Ovary (tissue), 9 donors: ENCODE data around the gene GSG1. TPM values are rescaled to one million over a fixed set of nuclear protein-coding genes. Genes with fewer than 3 reads are reported as not detected.

Experiments used
- DNase-seq, 5 donors: peaks; one replicate each; pipeline ENCODE4 v3.0.0-alpha.2; 2019 to 2020
- H3K27ac ChIP-seq, 2 donors: fragments of 200-600 bp; one replicate each; pipeline versions ENCODE4 v1.5.1 to v1.8.0; 2019 to 2022
- H3K27me3 ChIP-seq: fragments of 200-600 bp; one replicate; pipeline ENCODE4 v1.8.0; 2022
- H3K36me3 ChIP-seq: fragments of 200-600 bp; sonication (generic); one replicate; pipeline ENCODE4 v1.5.1; 2019
- H3K4me1 ChIP-seq: one replicate; pipeline ENCODE4 v1.8.1; 2013; ENCODE audit warnings: mild to moderate bottlenecking, moderate library complexity; ENCODE audit not compliant: insufficient read depth
- H3K4me3 ChIP-seq: fragments of 200-600 bp; sonication (generic); one replicate; pipeline ENCODE4 v1.5.1; 2017
- H3K9me3 ChIP-seq, 2 donors: fragments of 200-600 bp in 1 of 2; sonication (generic) in 1 of 2; one replicate each; pipeline versions ENCODE4 v1.5.1 to v1.8.1; 2013 to 2019; ENCODE audit warnings: mild to moderate bottlenecking in 1 of 2, moderate library complexity in 1 of 2
- EP300 ChIP-seq: sonication (generic); formaldehyde crosslinking; IDR thresholded peaks from one replicate; pipeline ENCODE4 v1.6.1; 2017; ENCODE audit warnings: antibody characterized with exemption
- POLR2A ChIP-seq: fragments of 450-650 bp; IDR thresholded peaks from one replicate; pipeline ENCODE4 v1.6.1; 2017; ENCODE audit warnings: antibody characterized with exemption, mild to moderate bottlenecking, moderate library complexity
- WGBS, 3 donors: extraction: QIAGEN DNeasy Blood & Tissue Kit in 1 of 3; methylation state at CpG; one replicate each; pipeline versions ENCODE4 v1.1.5 to v1.1.7; 2013 to 2017; 5-methylcytosine and 5-hydroxymethylcytosine counted together
- intact Hi-C, 4 donors: fragments of 100-400 bp; cut with DNase I; formaldehyde crosslinking; loops; one replicate each; pipeline versions ENCODE4 v1.11.0 to v1.15.1; 2022 to 2023
- polyA plus RNA-seq, 2 donors: library from polyadenylated mRNA; stranded (reverse); fragments of 200-250 nt in 1 of 2; fragments of 350-450 nt in 1 of 2; fragmentation: Illumina TruSeq in 1 of 2; extraction: RNeasy Lipid Tissue Mini Kit (QIAGEN cat#74804) in 1 of 2; gene quantifications; one replicate each; pipeline ENCODE4 v1.2.3, GENCODE V29; 2013 to 2014
- total RNA-seq, 7 donors: library from RNA; depleted of rRNA in 2 of 7; stranded (reverse); fragments of >200 nt in 2 of 7; fragmentation: NEBNext Ultra II Directional in 3 of 7; extraction: Animal tissue kit (Norgen Biotek cat#: 25700) in 3 of 7; gene quantifications; one replicate each; pipeline versions ENCODE4 v1.1.0 to v1.2.4, GENCODE V29; 2016 to 2023
- TF ChIP-seq, protein P1 (sequence below), 3 donors: fragments of 450-650 bp in 2 of 3; fragments of 200-600 bp in 1 of 3; IDR thresholded peaks; one replicate each; pipeline versions ENCODE4 v1.5.1 to v1.8.0; 2016 to 2022; ENCODE audit warnings: antibody characterized with exemption in 3 of 3, mild to moderate bottlenecking in 1 of 3
- donor health status: DM: no; HTN: no; CAD: no; lungs with moderate emphysema.
- donor health status: DM: no; HTN: no; CAD: no.
- donor health status: Bipolar disorder and iron deficiency.
- donor health status: DM: yes; HTN: yes; CAD: no.
- donor health status: DM: no; HTN: no; CAD: no.
- donor health status: DM: yes; HTN: yes; CAD: no.

Gene GSG1
- total and polyA plus RNA-seq, 9 donors: 0.33 to 0.43 TPM; not detected in 7

DNA sequence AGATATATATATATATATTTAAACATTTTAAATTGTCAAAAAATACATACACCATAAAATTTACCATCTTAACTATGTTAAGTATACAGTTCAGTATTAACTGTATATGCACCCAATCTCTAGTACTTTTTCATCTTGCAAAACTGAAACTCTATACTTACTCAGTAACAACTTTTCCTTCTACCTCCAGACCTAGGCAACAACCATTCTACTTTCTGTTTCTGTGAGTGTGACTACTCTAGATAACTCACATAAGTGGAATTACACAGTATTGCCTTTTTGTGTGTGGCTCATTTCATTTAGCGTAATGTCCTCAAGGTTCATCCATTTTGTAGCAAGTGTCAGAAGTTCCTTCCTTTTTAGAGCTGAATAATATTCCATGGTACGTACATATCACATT is 51.0 kb downstream of the GSG1 start:
- no peaks in the 10 kb centered on the region for H3K4me1 ChIP-seq
- no peak for DNase-seq
- intact Hi-C loops: no loop called here

DNA sequence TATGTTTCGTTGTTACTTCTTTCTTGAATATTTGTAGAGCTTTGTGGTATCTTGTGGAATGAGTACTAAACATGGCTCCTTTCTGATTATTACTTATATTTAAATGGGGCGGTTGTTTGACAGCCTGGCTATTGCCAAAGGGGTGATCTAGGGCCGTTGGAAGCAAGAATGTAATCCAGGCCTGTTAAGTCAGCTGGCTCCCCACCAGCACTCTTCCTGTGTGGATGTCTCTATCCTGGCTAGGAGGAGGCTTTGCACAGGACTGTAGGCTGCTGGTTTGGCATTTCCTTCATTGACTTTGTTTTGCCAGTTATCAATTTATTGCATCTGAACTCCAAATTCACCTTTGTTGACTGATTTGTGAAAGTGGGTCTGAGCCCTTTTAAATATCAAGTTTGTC is 53.7 kb downstream of the GSG1 start:
- H3K36me3 ChIP-seq: no peaks in the 10 kb centered on the region
- H3K4me3 ChIP-seq: no peak overlapping the region
- intact Hi-C loops: no loop called here
- H3K9me3 ChIP-seq: no peaks in the 10 kb centered on the region
- TF ChIP-seq EP300 (no peak), POLR2A (no peak)
- TF ChIP-seq, protein P1, sequence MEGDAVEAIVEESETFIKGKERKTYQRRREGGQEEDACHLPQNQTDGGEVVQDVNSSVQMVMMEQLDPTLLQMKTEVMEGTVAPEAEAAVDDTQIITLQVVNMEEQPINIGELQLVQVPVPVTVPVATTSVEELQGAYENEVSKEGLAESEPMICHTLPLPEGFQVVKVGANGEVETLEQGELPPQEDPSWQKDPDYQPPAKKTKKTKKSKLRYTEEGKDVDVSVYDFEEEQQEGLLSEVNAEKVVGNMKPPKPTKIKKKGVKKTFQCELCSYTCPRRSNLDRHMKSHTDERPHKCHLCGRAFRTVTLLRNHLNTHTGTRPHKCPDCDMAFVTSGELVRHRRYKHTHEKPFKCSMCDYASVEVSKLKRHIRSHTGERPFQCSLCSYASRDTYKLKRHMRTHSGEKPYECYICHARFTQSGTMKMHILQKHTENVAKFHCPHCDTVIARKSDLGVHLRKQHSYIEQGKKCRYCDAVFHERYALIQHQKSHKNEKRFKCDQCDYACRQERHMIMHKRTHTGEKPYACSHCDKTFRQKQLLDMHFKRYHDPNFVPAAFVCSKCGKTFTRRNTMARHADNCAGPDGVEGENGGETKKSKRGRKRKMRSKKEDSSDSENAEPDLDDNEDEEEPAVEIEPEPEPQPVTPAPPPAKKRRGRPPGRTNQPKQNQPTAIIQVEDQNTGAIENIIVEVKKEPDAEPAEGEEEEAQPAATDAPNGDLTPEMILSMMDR (IDR thresholded peaks at IDR 0.05): no peak
- WGBS, 3 donors: 49 to 67% (median 61%) methylated on average over 3 of the region's 3 CpGs
- H3K27ac ChIP-seq: no peak overlapping the region
- no peak for DNase-seq
- H3K27me3 ChIP-seq: no peaks in the 10 kb centered on the region
- no peaks in the 10 kb centered on the region for H3K4me1 ChIP-seq

More for the DNA sequence above, 51.0 kb downstream of the GSG1 start:
- no peak overlapping the region for H3K27ac ChIP-seq
- no peak for TF ChIP-seq POLR2A
- TF ChIP-seq, protein P1 (IDR thresholded peaks at IDR 0.05): no peak
- TF ChIP-seq EP300: no peak
- no peak overlapping the region for H3K4me3 ChIP-seq
- WGBS, 3 donors: 49 to 50% (median 49%) methylated on average over 2 of the region's 2 CpGs
- no peaks in the 10 kb centered on the region for H3K27me3 ChIP-seq
- H3K36me3 ChIP-seq: no peaks in the 10 kb centered on the region
- no peaks in the 10 kb centered on the region for H3K9me3 ChIP-seq

DNA sequence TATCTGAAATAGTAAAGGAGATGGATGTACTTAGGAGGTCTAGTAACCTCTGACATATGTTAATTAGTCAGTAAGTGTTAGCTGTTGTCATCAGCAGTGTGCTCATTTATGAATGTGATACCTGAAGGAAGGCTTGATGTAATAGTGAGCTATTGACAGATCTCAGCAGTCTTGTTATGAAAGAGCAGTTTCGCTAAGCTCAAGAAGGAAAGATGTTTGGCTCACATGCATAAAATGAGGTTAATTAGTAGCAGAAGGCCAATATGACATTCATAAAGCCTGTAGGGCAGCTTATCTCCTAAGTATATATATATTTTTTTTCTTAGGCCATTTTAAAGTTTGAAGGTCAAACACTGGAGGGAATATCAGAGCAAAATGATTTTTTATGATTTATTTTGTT is 56.5 kb downstream of the GSG1 start:
- Histone ChIP-seq H3K27me3 (no peaks in the 10 kb centered on the region), H3K27ac (no peak overlapping the region), H3K4me1 (peaks cover 1% of the 10 kb centered on the region), H3K36me3 (no peaks in the 10 kb centered on the region), H3K4me3 (no peak overlapping the region), H3K9me3 (no peaks in the 10 kb centered on the region)
- TF ChIP-seq POLR2A: no peak
- TF ChIP-seq EP300: no peak
- TF ChIP-seq, protein P1 (IDR thresholded peaks at IDR 0.05): no peak
- intact Hi-C loops: no loop called here
- no peak for DNase-seq
- 92 to 100% (median 93%) methylated on average over 1 of the region's 1 CpG for WGBS, 3 donors

DNA sequence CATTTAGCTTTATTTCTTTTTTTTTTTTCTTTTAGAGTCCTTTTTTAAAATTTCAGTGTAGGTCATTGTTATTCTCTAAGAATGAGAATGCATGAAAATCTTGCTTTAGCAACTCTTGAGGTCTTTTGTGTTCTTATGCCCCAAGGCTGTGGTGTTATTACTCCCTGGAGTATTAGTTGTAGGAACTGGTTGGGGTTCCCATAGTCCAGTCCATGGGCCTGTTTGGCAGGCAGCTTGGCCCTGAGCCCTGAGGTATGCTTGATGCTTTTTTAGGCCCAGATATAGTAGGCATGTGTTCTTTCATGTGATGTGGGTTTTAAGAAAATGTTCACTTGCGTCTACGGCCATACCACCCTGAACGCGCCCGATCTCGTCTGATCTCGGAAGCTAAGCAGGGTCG is 57.7 kb downstream of the GSG1 start:
- Histone ChIP-seq H3K9me3 (no peaks in the 10 kb centered on the region), H3K27me3 (no peaks in the 10 kb centered on the region), H3K4me3 (no peak overlapping the region), H3K27ac (no peak overlapping the region), H3K36me3 (no peaks in the 10 kb centered on the region), H3K4me1 (peaks cover 1% of the 10 kb centered on the region)
- TF ChIP-seq EP300: no peak
- TF ChIP-seq, protein P1 (IDR thresholded peaks at IDR 0.05): no peak
- no peak for TF ChIP-seq POLR2A
- WGBS, 3 donors: 67 to 100% (median 97%) methylated on average over 1 to 8 of the region's 8 CpGs
- DNase-seq: no peak
- intact Hi-C loops: no loop called here
